HG02870 (cell line): ENCODE data around the gene PDPN.

Experiments used
- ATAC-seq: cut with Tn5 transposase; IDR thresholded peaks from one replicate; pipeline ENCODE4 v1.9.1; 2021; ENCODE audit warnings: mild to moderate bottlenecking, moderate library complexity; ENCODE audit not compliant: unreplicated experiment

Gene PDPN

GRCh38 chr1:13576926-13577325, 6.7 kb upstream of the PDPN start:
- no peak for ATAC-seq

DNA sequence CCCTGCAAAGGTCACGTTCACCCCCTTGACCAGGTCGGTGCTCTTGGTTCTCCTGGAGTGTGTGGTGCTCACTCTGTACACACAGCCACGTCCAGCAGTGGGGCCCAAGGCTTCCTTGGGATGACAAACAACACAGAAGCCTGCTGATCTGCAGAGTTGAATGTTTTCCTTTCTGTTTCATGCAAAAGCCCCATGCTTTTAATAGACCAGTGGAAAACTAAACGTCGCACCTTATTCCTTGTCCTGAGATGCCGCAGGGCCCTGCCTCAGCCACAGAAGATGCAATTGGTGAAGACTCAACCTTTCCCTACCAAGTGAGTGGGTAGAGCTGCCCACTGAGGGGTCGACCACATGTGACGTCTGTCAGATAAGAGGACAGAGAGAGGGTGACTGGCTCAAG, 5.8 kb upstream of the PDPN start:
- no peak for ATAC-seq

- ATAC-seq = no peak
Observed at GRCh38 chr1:13581446-13581845, 2.2 kb upstream of the PDPN start.

DNA sequence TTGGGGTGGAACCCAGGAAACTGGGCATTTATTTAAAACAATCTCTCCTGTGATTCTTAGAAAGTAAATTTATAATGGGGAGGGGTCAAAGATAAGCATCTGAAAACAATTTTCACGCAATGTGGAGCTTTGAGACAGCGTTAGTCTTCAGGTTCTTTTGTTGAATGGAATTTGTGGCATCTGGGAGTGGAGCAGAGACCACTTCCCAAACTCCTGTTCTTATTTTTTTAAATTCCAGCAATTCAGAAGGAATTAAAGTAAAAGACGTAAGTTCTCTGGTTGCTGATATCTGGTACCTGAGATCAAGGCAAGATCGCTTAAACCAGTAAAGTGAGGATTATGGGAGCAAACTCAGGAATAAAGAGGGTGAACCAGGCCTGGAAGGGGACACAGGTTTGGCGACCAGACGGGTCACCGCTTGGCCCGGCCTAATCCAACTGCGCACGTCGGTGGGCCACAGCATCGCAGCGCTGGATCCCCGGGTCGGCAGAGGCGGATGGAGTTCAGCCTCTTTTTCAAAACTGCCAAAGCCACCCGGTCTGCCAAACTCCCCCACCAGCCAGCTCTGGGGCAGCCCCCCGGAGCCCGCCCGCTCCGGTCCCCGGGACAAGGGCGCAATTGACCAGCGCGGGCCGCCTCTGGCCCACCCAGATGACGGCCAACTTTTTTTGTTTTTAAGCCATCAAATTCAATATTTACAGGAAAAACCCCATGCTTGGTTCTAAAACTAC, 754 bp upstream of the PDPN start:
- no peak for ATAC-seq

GRCh38 chr1:13583966-13584791, 547 bp downstream of the PDPN start:
- ATAC-seq = no peak

GRCh38 chr1:13584876-13585611, 1.4 kb downstream of the PDPN start:
- ATAC-seq = no peak

GRCh38 chr1:13585612-13585991, 2.0 kb downstream of the PDPN start:
- no peak for ATAC-seq

DNA sequence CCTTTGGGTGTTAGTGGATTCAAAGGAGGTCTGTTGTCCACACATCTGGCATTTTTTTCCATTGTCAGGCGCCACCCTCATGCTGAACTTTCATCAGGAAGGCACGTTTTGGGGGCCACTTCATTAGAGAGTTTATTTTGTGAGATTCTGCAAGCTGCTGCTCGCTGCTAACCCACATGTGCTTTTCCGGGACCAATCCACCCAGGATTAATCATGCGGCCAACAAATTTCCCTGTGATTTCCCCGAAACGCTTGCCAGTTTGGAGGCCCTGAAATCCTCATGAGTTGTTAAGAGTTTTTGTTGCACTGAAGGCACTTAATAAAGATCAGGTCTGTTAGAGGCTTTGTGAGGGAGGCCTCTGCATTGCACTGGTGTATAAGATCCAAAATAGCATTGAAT, 2.4 kb downstream of the PDPN start:
- no peak for ATAC-seq

DNA sequence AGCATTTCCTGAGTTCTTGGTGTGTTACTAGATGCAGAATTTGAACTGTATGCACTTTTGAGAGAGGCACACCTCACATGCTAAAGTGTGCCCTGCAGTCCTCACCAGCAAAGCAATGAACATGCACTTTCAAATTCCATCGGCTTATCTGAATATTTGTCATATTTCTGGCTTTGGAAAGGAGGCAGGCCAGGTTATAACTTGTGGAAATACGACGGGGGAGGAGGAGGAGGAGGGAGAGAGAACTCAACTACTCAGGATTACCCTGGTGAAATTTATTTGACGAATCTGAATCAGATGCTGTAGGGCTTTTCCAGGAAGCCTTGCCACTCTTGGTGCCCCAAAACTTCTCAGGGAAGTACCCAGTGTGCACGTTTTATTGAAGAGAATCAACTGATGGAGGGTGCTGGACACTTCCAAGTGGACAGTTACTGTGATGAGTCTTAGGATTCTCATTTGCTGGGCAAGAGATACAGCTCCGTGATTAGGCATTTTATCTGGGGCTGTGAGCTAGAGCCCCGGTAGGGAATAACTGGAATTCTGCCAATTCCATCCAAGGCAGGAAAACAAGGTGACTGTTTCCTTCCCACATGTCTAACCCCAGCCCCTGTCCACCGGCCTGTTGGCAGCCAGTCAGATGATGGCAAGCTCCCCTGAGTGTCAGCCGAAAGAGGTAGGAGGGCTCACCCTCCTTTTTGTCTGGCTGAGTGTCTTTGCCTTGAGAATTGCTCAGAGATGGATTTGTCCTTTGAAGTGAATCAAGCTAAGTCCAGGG, 3.8 kb downstream of the PDPN start:
- ATAC-seq = no peak

GRCh38 chr1:13588946-13589796, 5.5 kb downstream of the PDPN start:
- ATAC-seq = no peak

GRCh38 chr1:13590486-13590885, 6.9 kb downstream of the PDPN start:
- no peak for ATAC-seq

- no peak for ATAC-seq
Observed at GRCh38 chr1:13593511-13594131, 10.0 kb downstream of the PDPN start.

DNA sequence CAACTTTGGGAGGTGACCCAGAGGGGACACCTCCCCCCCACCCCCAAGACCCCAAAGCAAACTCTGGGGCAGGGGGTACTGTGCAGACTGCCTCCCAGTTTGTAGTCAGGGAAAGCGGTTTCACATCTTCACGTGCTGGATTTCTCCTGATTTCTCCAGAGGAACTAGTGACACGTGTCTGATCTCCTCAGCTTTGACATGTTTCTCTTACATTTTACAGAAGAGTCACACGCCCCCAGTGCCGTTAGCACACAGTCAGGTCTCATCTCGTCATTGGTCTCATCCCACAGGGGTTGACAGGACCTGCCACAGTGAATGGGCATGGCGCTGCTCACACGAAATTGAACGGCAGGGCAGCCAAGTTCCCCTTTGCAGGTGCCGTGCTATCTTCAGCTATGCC, 11.8 kb downstream of the PDPN start:
- ATAC-seq = no peak

DNA sequence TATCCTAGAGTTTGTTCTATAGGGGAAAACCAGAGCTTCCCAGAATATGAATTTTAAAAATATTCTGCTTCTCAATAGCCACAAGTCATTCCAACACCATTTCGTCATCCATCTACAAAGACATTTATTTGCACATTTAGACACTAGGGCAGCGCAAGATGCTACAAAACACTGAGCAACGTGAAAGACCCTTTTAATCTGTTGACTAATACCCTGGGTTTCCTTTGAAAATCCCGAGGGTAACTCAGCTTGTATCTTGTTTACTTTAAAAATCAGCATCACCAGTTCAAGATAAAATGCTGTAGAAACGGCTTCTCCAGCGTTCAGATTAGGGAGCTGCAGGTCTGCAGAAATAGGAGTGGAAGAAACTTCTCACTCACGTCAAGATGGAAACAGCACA, 13.5 kb downstream of the PDPN start:
- ATAC-seq = no peak

- no peak for ATAC-seq
Observed at GRCh38 chr1:13600762-13601453, 17.3 kb downstream of the PDPN start.

DNA sequence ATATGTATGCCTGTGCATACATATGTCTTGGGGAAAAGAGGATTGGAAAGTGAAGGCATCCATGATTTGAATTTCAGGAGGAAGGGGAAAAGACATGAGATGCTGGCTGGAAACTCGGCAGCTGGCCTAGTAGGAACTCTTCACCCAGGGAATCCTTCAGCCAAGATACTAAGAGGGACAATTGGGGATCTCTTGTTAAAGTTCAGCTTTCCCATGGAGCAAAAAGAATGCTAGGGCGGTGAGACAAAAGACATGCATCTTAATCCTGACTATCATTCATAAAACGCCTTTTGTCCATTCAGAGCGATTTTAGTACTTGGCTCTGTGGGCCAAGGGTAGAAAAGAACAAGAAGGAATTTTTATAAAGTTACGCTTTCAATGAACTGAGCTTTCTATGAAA, 20.5 kb downstream of the PDPN start:
- no peak for ATAC-seq

GRCh38 chr1:13604721-13605120, 21.1 kb downstream of the PDPN start:
- no peak for ATAC-seq

DNA sequence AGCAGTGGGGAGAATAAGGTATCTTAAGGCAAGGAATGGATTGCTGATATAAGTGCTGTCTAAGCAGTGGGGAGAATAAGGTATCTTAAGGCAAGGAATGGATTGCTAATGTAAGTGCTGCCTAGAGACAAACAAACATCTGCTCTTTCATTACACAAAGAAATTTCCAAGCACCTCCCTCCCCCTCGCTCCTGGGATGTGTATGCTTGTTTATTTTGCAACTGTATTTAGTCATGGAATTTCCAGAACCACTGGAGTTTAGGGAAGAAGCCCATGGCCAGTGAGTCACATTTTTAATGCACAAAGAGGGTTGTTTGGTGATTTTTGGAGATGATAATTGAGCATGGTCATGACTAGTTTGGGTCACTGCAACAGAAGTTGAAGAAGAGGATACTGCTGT, 21.5 kb downstream of the PDPN start:
- no peak for ATAC-seq

DNA sequence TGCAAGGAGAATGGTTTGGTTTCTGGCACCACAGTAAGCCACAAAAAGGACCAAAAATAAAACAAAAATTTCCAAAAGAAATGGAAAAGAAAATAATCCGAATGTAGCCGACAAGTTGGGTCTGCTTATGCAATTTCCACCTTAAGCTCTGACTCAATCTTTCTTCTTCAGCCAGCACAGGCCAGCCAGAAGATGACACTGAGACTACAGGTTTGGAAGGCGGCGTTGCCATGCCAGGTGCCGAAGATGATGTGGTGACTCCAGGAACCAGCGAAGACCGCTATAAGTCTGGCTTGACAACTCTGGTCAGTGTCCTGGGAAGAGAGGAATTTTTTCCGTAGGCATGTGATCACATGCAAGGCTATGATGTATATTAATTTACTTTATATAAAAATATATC, 23.4 kb downstream of the PDPN start:
- no peak for ATAC-seq
